ENCODE measurements around the gene CPLX1.

Gene CPLX1

DNA sequence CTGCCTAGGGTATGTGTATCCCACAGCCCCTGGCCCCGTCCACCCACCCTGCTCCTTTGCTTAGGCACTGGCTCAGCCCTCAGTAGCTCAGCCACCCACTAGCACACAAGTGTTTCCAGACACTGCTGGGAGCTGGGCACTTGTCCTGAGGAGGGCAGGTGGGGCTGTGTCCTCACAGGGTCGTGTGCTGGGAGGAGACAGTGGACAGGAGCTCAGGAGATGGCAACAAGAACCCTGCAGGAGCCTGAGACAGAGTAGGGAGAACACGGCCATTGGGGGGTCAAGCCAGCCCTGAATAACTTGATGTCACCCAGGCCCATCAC is 5.5 kb upstream of the CPLX1 start:
- no peak for DNase-seq

DNA sequence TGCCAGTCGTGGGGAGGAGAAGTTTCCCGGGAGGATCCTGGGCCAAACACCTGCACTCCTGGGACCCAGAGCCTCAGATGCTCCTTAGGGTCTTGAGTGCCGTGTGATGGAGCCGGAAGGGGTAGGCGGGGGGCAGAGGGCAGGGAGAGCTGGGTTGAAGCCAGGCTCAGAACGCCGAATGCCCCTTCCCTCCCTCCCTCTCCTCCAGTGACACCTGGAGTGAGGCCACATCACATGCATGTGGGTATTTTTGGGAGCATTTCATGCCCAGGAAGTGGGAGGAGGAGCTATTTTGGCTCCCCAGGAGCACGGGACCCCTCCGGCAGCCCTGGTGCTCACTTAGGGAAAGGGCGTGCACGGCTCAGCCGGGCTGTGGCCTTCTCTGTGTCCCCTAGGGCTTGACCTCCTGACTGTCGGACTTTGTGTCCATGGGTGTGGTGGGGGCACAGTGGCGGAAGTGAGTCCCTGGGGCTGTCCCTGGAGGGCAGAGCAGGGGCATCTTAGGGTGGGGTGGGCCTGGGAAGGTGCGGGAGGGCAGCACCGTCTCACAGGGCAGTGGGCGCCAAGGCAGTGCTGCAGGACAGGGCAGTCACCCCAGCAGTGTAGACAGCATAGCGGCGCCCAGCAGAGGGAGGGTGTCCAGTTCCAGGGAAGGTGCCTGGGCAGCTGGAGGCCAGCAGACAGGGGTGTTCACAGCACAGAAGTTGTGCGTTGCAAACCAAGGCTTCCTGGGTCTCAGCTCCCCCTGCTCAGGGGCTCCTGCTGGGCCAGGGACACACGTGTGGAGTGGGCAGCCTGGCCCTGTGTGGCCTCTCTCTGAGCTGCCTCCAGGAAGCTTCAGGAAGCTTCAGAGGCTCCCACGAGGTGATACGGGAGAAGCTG is 4.9 kb upstream of the CPLX1 start:
- no peak for DNase-seq

DNA sequence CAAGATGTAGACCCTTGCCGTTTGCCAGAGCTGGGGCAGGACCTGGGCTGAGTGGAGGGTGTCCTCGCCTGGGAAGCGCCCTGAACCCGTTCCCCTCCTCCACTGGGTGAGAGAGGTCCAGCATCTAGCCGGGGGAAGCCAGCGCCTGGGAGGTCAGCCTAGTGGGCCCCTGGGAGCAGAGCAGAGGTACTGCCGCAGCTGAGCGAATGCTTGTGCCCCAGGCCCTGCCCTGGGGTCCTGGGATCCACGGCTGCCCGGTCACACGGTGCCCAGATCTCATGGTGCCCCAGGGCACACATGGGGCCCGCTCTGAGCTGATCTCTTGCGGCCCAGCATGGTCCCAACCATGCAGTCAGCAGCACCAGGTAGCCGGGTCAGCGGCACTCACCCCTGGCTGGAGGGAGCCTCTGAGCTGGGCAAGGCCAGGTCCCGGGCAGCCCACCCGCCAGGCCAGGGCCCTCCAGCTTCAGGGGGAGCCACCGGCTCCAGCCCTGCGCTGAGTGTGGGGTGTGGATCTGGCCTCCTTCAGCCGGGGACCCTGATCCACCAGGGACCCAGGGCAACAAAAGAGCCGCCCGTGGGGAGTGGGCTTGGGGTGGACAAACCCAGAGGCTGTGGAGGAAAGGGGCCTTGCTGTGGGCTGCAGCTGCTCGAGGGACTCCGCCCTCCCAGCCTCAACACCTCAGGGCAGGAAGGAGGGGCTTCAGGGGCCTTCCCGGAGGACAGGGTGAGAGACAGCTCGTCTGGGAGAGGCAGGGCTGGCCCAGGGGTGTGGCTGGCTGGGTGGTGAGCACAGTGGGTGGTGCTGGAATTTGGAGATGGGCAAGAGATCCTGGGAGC is 4.1 kb upstream of the CPLX1 start:
- no peak for DNase-seq

DNA sequence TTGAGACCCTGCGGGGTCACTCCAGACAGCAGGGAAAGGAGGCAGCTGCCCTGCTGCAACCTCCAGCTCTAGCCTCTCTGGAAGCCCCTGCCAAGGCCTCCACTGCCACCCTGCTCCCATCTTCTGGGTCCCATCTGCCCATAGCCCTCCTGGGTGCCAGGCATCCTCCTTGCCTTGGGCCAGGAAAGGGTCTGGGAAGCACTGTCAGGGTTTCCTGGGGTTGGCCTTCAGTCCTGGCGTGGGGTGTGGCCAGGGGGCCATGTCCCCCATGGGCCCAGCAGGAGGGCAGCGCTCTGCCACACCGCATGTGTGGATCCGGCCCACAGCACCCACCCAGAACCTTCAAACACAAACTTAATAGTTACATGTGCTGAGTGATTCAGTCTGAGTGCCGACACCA is 3.4 kb upstream of the CPLX1 start:
- DNase-seq, result no peak

DNA sequence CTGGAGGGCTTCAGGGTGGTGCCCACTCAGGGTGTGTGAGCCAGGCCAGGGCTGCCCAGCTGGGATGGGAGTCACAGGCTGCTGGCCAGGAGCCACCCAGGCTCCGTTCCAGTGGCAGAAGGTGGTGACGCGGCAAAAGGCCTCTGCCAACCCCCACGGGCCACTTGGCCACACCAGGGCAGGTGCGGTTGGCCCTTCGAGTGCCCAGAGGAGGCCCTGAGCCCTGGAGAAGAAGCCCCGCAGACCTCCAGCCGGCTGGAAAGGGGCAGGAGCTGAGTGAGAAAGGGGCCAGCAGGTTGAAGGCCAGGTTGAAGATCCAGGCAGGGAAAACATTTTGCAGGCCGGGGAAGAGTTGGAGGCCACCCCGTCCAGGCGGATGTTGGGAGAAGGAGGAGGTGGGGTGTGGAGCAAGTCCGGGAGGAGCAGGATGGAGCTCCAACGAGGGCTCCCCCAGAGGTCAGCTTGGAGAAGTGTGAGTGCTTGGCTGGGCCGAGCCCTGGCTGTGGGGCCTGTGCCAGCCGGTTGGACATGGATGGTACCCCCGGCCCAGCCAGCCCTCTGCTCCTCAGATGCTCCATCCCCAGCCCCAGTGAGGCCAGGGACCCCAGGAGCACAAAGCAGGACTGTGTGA is 2.8 kb upstream of the CPLX1 start:
- no peak for DNase-seq

DNA sequence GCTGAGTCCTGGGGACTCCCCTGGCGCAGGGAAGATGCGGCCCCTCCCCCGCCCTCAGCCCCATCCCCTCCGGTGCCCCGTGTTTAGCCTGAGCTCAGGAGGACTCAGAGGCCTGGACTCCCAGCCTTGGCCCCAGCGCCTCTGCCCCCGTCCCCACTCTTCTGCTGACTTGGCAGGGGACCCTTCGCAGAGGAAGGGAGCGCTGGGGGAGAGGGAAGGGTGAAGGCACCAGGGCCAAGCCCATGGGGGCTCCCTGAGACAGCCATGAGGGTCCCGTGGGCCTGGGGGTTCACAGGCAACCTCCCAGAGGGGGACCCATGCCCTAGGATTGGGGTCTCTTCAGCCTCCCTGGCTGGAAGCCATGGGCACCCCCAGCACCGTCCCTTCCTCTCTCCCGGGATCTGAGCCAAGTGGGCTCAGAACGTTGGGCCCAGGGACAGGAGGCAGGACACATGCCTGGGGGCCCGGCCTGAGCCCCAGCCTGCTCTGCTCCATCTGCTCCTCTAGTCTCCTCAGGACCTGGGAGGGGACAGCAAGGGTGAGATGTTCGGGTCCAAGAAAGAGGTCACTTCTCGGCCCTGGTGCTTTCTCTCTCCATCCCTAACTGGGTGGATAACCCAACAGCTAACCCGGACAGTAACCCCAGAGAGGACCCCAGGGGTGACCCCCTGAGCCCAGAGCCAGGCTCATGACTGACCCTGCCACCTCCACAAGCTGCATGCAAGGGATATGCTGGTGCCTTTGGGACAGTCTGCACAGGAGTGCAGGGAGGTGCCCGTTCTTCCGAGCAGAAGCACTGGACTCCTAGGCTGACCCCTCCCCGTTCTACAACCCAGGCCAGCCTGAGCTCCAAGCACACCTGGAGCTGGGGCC is 1.5 kb upstream of the CPLX1 start:
- no peak for DNase-seq

DNA sequence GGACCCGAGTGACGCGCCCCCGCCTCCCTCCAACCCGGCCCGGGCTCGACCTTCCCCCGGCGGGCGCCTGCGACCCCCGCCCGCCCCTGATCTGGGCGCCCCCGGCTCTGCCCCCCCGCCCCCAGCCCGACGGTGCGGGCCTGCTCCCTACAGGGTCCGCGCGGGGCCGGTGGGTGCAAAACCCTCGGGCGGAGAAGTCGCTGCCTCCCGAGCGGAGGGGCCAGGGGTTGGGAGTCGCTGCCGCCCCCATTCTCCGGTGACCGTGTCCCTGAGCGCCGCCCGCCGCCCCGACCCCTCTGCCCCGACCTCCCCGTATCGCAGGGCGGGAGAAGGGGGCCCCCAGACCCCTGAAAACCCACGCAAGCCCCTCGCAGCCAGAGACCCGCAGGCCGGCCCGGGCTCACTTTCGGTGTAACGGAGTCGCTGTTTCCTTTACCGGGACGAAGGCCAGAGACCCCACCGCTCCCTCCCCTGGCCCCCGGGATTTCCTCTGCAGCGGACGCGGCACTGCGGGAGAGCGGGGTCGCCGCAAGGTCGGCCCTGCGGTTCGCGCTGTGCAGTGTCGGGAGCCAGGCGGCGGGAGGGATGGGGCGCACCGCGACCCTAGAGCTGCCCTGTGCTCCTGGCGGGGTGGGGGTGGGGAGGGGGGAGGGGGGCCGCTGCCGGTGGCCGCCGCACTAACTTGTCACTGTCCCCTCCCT is 729 bp upstream of the CPLX1 start:
- no peak for DNase-seq

DNA sequence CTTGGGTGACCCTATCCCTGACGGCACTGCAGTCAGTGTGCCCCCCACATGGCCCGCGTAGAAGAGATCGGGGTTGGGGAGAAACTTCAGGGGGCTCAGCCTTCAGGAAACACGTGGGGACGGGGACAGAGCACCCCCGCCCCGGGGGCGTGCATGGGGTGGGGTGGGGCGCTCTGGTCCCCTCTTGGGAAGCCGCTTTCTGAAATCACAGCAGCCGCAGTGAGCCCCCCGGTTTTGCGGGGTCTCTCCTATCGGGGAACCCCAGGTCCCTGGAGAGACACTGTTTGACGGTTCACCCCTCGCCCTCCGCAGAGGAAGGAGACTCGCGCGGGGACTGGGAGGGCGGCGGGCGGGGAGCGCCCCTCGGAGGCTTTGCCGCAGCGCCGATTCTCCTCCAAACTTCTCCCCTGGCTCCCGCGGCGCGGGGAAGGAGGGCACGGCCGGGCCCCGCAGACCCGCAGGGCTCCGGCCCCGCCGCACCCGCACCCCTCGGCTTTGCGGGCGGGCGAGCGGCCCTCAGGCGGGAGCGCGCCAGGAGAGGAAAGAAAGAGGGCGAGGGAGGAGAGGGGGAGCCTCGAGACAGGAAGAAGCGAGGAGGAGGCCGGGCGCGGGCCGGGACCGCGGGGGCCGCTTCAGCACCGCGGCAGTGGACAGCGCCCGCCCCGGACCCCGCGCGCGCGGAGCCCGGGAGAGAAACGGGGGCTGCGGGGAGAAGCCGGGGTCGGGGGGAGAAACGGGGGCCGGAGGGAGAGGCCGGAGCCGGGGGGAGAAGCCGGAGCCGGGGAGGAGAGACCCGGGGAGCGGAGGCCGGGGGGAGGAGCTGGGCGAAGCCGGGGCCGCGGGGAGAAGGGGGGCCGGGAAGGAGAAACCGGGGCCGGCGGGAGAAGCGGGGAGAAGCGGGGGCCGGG is 612 bp downstream of the CPLX1 start:
- peak; percentile 26 for DNase-seq

DNA sequence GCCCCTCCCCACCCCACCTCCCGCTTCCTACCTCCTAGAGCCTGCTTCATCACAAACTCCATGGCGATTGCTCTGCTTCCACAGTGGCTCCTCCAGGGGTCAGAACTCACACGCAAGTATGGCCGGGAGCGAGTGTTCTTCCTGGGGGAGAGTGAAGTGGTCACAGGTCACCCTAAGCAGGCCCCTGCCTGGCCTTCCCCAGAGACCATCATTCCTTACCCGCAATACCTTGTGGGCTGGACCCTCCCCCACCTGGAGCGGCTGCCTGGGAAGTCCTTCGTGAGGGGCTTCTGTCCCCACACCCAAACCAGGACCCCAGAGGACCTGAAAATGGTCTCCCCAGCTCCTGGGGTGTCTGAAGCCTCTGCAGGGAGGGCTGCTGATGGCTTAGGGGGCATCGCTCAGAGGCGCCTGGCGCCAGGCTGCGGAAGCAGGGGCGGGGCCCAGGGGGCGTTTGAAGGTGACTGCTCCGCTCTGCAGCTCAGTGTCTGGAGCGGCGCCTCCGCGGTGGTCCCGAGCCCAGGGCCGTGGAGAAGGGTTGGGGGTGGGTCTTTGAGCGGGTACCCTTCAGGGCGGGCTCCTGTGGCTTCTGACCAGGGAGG is 1.4 kb downstream of the CPLX1 start:
- DNase-seq, result no peak

DNA sequence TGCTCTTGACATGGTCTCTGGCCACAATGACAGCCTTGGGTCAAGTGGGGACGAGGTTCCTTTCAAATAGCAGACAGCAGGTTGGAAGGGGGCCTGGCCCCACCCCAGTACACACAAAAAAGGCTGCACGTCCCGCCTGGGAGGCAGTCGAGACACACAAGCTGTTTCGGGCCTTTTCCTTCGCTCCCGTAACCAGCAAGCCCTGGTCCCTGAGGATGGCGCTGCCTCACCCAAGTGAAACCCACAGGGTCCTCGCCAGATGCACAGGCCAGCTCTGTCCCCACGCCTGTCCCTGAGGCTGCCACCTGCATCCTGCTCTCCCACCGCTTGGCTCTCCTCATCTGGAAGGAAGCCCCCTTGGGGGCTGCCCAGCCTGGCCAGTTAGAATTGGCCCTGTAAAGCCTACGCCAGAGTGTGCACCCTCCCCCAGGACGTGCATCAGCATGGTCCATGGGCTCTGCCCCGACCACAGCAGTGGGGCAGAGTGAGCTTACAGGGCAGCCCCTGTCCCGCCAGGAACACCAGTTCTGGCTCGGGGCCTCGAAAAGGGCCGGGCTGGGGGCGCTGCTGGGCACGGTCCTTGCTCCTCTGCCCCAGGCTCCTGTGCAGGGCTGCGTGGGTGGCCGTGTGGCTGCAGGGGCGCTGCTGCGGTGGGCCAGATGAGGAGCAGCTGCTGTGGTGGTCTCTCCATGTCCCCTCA is 2.0 kb downstream of the CPLX1 start:
- DNase-seq, result no peak

DNA sequence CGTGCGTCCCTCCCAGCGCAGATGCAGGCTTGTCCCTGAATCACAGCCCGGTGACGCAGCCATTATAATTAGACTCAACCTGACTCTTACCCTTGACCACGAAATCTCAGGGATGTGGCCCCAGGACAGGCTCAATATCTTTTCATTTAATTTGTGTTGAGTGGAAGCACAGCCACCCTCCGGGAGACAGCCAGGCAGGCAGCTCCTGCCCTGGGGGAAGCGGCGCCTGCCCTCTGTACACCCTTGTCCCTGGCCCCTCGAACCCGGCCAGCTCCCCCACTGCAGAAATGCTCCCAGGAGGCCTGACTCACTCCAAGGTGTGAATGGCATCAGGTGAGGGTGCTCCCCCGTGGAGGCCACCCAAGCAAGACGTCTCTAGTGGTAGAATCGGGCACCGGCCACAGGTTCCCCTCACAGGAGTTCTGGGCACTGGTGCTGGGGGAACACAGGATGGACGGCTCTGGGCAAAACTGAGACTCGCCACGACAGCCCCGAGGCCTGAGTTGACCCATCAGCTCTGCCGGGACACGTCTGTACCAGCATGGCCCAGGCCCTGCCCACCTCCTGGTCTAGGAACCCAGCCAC is 2.7 kb downstream of the CPLX1 start:
- DNase-seq, result no peak

DNA sequence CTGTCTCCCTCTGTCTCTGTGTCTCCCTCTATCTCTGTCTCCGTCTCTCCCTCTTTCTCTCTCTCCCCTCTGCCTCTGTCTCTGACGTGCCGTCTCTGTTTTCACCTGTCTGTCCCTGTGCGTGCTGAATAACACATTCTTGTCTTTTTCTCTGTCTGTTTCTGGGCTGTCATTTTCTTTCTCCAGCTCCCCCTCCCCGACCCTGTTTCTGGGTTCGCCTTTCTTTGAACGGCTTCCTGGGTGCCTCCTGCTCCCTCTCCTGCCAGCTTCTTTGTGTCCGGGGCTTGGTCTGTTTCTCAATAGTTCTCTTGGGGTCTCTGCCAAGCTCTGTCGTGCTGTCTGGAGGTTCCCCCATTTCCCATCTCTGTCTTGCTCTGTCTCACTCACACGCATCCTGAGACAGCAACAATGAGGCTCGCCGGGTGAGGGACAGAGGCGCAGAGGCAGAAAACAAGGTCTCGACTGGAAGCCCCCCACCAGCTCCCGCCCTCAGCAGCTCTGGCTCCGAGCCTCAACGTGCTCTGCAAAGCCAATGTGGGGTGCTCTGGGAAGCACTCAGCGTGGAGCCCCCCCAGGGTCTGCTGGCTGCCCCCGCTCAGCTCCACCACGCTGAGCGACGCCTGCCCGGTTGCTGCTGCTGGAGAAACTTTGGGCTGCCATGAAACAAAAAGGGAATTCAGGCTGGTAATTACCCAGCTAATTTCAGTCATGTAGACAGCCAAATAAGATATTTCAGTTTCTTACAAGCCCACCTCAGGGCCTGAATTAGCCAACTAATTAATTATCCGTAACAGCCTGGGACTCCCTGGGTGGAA is 3.4 kb downstream of the CPLX1 start:
- no peak for DNase-seq

DNA sequence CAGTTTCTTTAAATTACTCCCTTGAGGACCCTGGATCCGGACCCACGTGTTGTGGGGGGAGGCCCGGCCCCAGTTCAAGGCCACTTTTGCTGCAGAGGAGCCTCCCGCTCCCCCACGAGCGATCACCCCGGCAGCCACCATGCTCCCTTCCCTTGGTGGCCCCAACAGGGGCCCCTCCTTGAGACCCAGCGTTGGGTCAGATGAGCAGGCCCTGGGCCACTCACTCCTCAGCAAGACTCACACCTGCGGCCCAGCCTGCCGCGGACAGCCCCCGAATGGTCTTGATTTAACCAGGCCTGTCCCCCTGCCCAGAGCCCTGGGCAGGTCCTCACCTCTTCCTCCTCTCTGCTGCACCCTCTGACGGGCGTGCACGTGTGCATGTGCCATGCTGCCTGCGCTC is 4.3 kb downstream of the CPLX1 start:
- no peak for DNase-seq

DNA sequence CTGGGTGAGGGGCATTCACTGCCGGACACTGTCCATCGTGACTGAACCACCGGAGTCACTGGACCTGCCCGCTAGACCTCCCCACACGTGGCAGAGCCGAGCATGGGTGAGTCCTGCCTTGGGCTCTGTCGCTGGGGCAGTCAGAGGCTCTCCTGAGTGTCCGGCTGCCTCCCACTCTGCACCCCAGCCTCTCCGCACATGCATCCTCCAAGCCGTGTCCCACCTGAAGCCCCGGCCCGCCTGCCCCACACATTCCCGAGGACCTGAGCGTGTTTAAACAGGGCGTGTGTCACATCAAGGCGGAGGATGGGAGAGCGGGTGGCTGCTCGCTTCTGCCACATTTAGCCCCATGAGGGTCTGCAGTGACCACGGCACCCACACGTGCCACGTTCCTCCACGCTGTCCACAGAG is 4.7 kb downstream of the CPLX1 start:
- no peak for DNase-seq

DNA sequence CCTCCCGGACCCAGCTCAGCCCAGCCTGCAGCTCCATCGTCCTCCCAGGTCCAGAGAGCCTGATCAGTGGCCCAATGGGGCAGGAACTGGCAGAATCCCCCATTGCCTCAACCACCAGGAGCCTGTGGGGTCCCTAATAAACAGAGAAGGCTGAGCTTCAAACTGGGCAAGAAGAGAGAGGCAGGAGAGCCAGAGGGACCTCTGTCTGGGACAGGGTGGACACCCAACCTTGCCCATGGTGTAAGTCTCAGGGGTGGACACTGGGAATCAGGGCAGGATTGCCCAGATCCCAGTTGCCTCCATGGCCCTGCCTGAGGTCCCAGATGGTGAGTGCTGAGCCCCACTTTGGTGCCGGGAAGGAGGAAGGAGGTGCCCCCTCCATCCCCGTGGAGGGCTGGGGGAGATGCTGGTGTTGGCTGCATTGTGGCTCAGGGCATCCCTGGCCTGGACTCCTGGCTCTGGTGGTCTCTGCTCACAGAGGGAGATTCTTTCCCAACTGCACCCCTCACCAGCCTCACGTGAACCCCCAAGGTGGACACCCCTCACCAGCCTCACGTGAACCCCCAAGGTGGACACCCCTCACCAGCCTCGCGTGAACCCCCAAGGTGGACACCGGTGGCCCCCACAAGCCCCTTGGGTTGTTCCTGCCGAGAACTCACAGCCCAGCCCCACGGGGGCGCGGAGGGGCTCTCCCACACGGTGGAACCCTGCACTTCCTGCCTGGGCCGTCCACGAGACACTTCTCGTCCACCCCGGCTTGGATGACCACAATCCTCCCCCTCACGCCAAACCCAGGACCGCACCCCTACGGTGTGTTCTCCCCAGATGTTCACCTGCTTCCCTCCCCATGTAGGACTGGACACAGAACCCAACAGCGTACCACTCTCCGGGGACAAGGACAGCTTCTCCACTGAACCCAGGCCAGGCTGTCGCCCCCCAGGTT is 5.4 kb downstream of the CPLX1 start:
- no peak for DNase-seq

DNA sequence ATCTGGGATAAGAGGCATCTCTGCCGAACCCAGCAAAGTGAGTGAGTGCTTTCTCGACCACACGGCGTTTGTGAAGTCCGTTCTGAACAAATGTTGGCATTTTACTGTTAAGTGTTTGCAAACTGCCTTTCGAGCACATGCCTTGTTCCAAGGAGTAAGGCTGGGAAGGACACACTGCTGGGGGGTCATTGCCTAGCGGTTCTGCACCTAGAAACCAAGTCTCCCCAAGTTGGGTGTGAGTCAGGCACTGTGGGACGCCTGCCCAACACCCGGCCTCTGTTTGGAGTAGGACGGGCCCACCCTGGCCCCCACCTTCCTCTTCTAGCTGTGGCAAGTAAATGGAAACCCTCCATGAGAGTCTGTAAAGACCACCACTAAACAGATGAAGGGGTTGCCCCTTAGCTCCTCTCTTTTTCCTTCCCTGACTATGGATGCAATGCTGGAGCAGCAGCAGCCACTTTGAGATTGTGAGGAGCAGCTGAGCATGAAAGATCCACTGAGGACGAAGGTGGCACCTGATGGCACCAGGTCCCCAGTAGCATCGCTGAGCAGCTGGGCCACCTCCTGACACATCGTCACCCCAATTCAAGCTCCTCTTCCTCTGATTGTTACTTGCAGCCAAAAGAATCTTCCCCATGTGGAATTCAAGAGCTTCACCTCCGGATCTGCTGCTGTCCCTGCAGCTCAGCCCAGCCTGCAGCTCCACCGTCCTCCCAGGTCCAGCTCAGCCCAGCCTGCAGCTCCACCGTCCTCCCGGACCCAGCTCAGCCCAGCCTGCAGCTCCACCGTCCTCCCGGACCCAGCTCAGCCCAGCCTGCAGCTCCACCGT is 6.3 kb downstream of the CPLX1 start:
- no peak for DNase-seq
